BLaER1 (cell line): Measurements from ENCODE around the gene DMRT2.

Source experiments
- H3K27ac ChIP-seq: shearing (Covaris generic); formaldehyde crosslinking; 2 replicates; pipeline ENCODE4 v1.8.1; 2022
- H3K27me3 ChIP-seq: shearing (Covaris generic); formaldehyde crosslinking; 2 replicates; pipeline ENCODE4 v1.8.1; 2022
- H3K36me3 ChIP-seq: shearing (Covaris generic); formaldehyde crosslinking; 2 replicates; pipeline ENCODE4 v1.8.1; 2022
- H3K4me1 ChIP-seq: shearing (Covaris generic); formaldehyde crosslinking; 2 replicates; pipeline ENCODE4 v1.8.1; 2022
- H3K4me2 ChIP-seq: shearing (Covaris generic); formaldehyde crosslinking; 2 replicates; pipeline ENCODE4 v1.8.1; 2022
- H3K4me3 ChIP-seq: shearing (Covaris generic); formaldehyde crosslinking; 2 replicates; pipeline ENCODE4 v1.8.1; 2022
- H3K9ac ChIP-seq: shearing (Covaris generic); formaldehyde crosslinking; 2 replicates; pipeline ENCODE4 v1.8.1; 2022
- H3K9me3 ChIP-seq: shearing (Covaris generic); formaldehyde crosslinking; 2 replicates; pipeline ENCODE4 v1.8.1; 2022
- H4K20me1 ChIP-seq: shearing (Covaris generic); formaldehyde crosslinking; 2 replicates; pipeline ENCODE4 v1.8.1; 2022
- Cebpa-rat ChIP-seq: shearing (Covaris generic); IDR thresholded peaks from 2 replicates; pipeline ENCODE4 v1.8.1; 2022

Gene DMRT2

GRCh38 chr9:1018121-1018520 lies 32.0 kb upstream of the DMRT2 start:
- H4K20me1 ChIP-seq: no peaks in the 10 kb centered on the region
- no peak overlapping the region for H3K27ac ChIP-seq
- no peaks in the 10 kb centered on the region for H3K36me3 ChIP-seq
- H3K9ac ChIP-seq: no peak overlapping the region
- no peak overlapping the region for H3K4me3 ChIP-seq
- H3K27me3 ChIP-seq: no peaks in the 10 kb centered on the region
- H3K9me3 ChIP-seq: peaks cover 12% of the 10 kb centered on the region
- no peaks in the 10 kb centered on the region for H3K4me1 ChIP-seq
- TF ChIP-seq Cebpa-rat: no peak
- no peak overlapping the region for H3K4me2 ChIP-seq

GRCh38 chr9:1024112-1024511 lies 26.0 kb upstream of the DMRT2 start:
- H3K9me3 ChIP-seq: peaks cover 15% of the 10 kb centered on the region
- no peaks in the 10 kb centered on the region for H4K20me1 ChIP-seq
- H3K27me3 ChIP-seq: no peaks in the 10 kb centered on the region
- H3K9ac ChIP-seq: no peak overlapping the region
- peaks cover 3% of the 10 kb centered on the region for H3K4me1 ChIP-seq
- H3K27ac ChIP-seq: no peak overlapping the region
- no peak overlapping the region for H3K4me2 ChIP-seq
- no peak overlapping the region for H3K4me3 ChIP-seq
- TF ChIP-seq Cebpa-rat: no peak
- no peaks in the 10 kb centered on the region for H3K36me3 ChIP-seq

GRCh38 chr9:1025131-1025530 lies 25.0 kb upstream of the DMRT2 start:
- no peak overlapping the region for H3K9ac ChIP-seq
- no peaks in the 10 kb centered on the region for H3K27me3 ChIP-seq
- H3K4me1 ChIP-seq: peaks cover 7% of the 10 kb centered on the region
- H3K36me3 ChIP-seq: no peaks in the 10 kb centered on the region
- no peak overlapping the region for H3K4me3 ChIP-seq
- no peak overlapping the region for H3K4me2 ChIP-seq
- no peak for TF ChIP-seq Cebpa-rat
- H4K20me1 ChIP-seq: no peaks in the 10 kb centered on the region
- H3K9me3 ChIP-seq: peaks cover 15% of the 10 kb centered on the region
- H3K27ac ChIP-seq: no peak overlapping the region

GRCh38 chr9:1026219-1026618 lies 23.9 kb upstream of the DMRT2 start:
- no peaks in the 10 kb centered on the region for H4K20me1 ChIP-seq
- H3K9ac ChIP-seq: no peak overlapping the region
- TF ChIP-seq Cebpa-rat: no peak
- H3K4me3 ChIP-seq: no peak overlapping the region
- H3K9me3 ChIP-seq: peaks cover 15% of the 10 kb centered on the region
- H3K36me3 ChIP-seq: no peaks in the 10 kb centered on the region
- no peak overlapping the region for H3K4me2 ChIP-seq
- H3K27ac ChIP-seq: no peak overlapping the region
- no peaks in the 10 kb centered on the region for H3K27me3 ChIP-seq
- H3K4me1 ChIP-seq: peaks cover 7% of the 10 kb centered on the region

GRCh38 chr9:1028501-1029190 lies 21.5 kb upstream of the DMRT2 start:
- Histone ChIP-seq H3K4me2 (0 out of 2 replicates have a peak overlapping the region, but pooled peaks have one; percentile 5), H3K9me3 (no peaks in the 10 kb centered on the region), H3K36me3 (no peaks in the 10 kb centered on the region), H3K4me3 (no peak overlapping the region), H3K27me3 (no peaks in the 10 kb centered on the region), H3K27ac (no peak overlapping the region), H3K9ac (no peak overlapping the region), H4K20me1 (no peaks in the 10 kb centered on the region), H3K4me1 (peaks cover 7% of the 10 kb centered on the region)
- TF ChIP-seq Cebpa-rat: no peak

GRCh38 chr9:1031951-1032601 lies 18.1 kb upstream of the DMRT2 start:
- Histone ChIP-seq H3K4me2 (no peak overlapping the region), H4K20me1 (no peaks in the 10 kb centered on the region), H3K9ac (no peak overlapping the region), H3K4me3 (no peak overlapping the region), H3K27me3 (no peaks in the 10 kb centered on the region), H3K36me3 (no peaks in the 10 kb centered on the region), H3K9me3 (no peaks in the 10 kb centered on the region), H3K4me1 (peaks cover 7% of the 10 kb centered on the region), H3K27ac (no peak overlapping the region)
- TF ChIP-seq Cebpa-rat: no peak

- no peaks in the 10 kb centered on the region for H3K27me3 ChIP-seq
- no peaks in the 10 kb centered on the region for H3K9me3 ChIP-seq
- TF ChIP-seq Cebpa-rat: no peak
These were observed 15.9 kb upstream of the DMRT2 start for GRCh38 chr9:1034271-1034670.

GRCh38 chr9:1039589-1039988 lies 10.6 kb upstream of the DMRT2 start:
- no peak overlapping the region for H3K4me2 ChIP-seq
- no peak for TF ChIP-seq Cebpa-rat
- peaks cover 12% of the 10 kb centered on the region for H3K27me3 ChIP-seq
- H4K20me1 ChIP-seq: no peaks in the 10 kb centered on the region
- no peak overlapping the region for H3K4me3 ChIP-seq
- H3K9me3 ChIP-seq: peaks cover 8% of the 10 kb centered on the region
- no peaks in the 10 kb centered on the region for H3K4me1 ChIP-seq
- no peak overlapping the region for H3K9ac ChIP-seq
- no peaks in the 10 kb centered on the region for H3K36me3 ChIP-seq
- no peak overlapping the region for H3K27ac ChIP-seq

More at GRCh38 chr9:1034271-1034670, 15.9 kb upstream of the DMRT2 start:
- Histone ChIP-seq H3K4me3 (no peak overlapping the region), H3K27ac (no peak overlapping the region), H3K36me3 (no peaks in the 10 kb centered on the region), H3K4me1 (peaks cover 3% of the 10 kb centered on the region), H3K9ac (no peak overlapping the region), H4K20me1 (no peaks in the 10 kb centered on the region), H3K4me2 (no peak overlapping the region)

- H3K4me2 ChIP-seq: no peak overlapping the region
- H3K27ac ChIP-seq: no peak overlapping the region
- no peaks in the 10 kb centered on the region for H3K36me3 ChIP-seq
- H3K4me3 ChIP-seq: no peak overlapping the region
- H3K9me3 ChIP-seq: peaks cover 37% of the 10 kb centered on the region
- H3K9ac ChIP-seq: no peak overlapping the region
- TF ChIP-seq Cebpa-rat: no peak
- no peaks in the 10 kb centered on the region for H4K20me1 ChIP-seq
- H3K27me3 ChIP-seq: peaks cover 41% of the 10 kb centered on the region
- H3K4me1 ChIP-seq: no peaks in the 10 kb centered on the region
These were observed 7.7 kb upstream of the DMRT2 start for GRCh38 chr9:1042466-1042865.

GRCh38 chr9:1044643-1045042 lies 5.5 kb upstream of the DMRT2 start:
- Histone ChIP-seq H3K36me3 (no peaks in the 10 kb centered on the region), H3K4me3 (no peak overlapping the region), H4K20me1 (no peaks in the 10 kb centered on the region), H3K27me3 (peaks cover 62% of the 10 kb centered on the region), H3K9me3 (peaks cover 55% of the 10 kb centered on the region), H3K4me2 (no peak overlapping the region), H3K4me1 (no peaks in the 10 kb centered on the region), H3K9ac (no peak overlapping the region), H3K27ac (no peak overlapping the region)
- no peak for TF ChIP-seq Cebpa-rat
